Stomach (tissue), 4 donors: ENCODE results near the gene TOR1B.

Source experiments
- CTCF ChIP-seq, 7 experiments: fragments of 450-650 bp in 4 of 7; fragments of 200-600 bp in 3 of 7; sonication (generic) in 3 of 7; IDR thresholded peaks; one replicate each; pipeline ENCODE4 v1.5.1; 2016 to 2019; ENCODE audit warnings: antibody characterized with exemption in 7 of 7, control low read depth in 2 of 7, mild to moderate bottlenecking in 1 of 7
- EP300 ChIP-seq: sonication (generic); formaldehyde crosslinking; IDR thresholded peaks from one replicate; pipeline ENCODE4 v1.6.1; 2017; ENCODE audit warnings: antibody characterized with exemption
- POLR2A ChIP-seq, 4 donors: fragments of 450-650 bp; IDR thresholded peaks; one replicate each; pipeline ENCODE4 v1.6.1; 2016; ENCODE audit warnings: antibody characterized with exemption in 4 of 4, control low read depth in 2 of 4, mild to moderate bottlenecking in 1 of 4, moderate library complexity in 1 of 4

DNA sequence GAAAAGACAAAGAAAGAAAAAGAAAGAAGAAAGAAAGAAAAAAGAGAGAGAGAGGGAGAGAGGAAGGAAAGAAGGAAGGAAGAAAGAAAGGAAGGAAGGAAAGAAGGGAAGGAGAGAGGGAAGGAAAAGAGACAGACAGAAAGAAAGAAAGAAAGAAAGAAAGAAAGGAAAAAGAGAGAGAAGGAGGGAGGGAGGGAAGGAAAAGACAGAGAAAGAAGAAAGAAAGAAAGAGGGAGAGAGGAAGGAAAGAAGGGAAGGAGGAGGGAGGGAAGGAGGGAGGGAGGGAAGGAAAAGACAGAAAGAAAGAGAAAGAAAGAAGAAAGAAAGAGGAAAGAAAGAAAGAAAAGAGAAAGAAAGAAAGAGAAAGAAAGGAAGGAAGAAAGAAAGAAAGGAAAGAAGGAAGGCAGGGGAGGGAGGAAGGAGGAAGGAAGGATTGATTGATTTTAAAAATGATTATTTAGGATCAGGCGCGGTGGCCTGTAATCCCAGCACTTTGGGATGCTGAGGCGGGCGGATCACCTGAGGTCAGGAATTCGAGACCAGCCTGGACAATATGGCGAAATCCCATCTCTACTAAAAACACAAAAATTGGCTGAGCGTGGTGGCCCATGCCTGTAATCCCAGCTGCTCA lies 23.3 kb upstream of the TOR1B start:
- no peak for TF ChIP-seq CTCF (IDR thresholded peaks at IDR 0.05)
- TF ChIP-seq POLR2A (IDR thresholded peaks at IDR 0.05), result no peak
- no peak for TF ChIP-seq EP300
